UCSD-AML1 (cell line): Measurements from ENCODE around the gene PCYT1B.
"Not testable (repeated sequence)": the region's sequence is repeated elsewhere in the genome, so short reads cannot be mapped to it uniquely, and the experiment has no call there.

Experiments used
- DNase-seq: peaks from one replicate; lab custom pipeline; 2025; ENCODE audit not compliant: unreplicated experiment; lab: John Stamatoyannopoulos, UW

PCYT1B gene

GRCh38 chrX:24646745-24647182 is 383 bp downstream of the PCYT1B start:
- no peak for DNase-seq

- DNase-seq: no peak
These were observed 1.1 kb downstream of the PCYT1B start for GRCh38 chrX:24646006-24646405.

DNA sequence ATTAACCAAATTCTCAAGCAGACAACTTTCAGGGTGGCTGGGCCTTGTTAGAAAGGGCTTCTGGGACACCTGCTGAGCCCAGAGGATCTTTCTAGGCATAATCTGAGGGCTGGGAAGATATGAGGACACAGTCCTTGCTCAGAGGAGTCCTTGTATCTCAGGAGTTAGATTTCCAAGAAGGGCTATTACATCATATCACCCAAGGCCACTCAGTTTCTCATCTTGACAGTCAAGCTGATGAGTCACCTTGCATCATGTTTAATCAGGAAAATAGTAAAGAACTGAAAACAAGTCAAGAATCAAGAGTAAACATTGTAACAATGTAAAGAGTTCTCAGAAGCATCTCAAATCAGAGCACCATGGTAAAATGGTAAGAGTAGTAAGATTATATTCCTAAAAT is 4.0 kb downstream of the PCYT1B start:
- no peak for DNase-seq

DNA sequence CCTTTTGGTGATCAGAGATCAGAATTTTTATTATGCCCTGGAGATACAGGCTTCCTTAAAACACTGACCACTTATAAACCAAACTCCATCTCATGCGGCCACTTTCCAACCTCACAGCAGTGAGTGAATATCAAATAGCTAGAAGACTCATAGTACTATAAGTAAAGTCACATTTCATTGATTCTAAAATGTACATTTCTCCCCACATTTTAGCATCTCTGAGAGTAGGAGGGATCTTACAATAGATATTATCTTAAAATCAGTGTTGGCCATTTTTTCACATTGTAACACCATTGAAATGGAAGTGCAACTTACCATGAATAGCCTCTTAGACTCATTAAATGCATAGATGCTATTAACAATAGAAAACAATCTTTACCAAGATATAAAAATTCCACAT is 17.4 kb downstream of the PCYT1B start:
- no peak for DNase-seq

GRCh38 chrX:24619647-24620046 is 27.5 kb downstream of the PCYT1B start:
- DNase-seq: no peak

DNA sequence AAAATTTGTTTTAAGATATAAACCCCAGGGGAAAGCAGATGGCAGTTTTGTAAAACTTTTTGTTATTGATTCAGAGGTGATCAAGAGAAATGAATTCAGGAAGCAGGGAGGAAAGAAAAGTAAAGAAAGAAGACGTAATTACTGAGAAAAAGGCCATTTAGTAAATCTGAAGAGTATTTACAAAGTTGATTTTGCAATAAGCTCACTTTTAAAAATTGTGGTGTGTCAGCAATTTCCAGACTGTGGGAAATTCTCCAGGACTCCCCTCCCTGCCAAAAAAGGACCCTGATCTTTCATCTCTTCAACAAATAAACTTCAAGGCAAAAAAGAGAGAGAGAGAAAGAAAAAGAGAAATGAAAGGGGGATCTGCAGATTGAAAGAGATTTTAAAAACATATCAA is 36.6 kb downstream of the PCYT1B start:
- no peak for DNase-seq

DNA sequence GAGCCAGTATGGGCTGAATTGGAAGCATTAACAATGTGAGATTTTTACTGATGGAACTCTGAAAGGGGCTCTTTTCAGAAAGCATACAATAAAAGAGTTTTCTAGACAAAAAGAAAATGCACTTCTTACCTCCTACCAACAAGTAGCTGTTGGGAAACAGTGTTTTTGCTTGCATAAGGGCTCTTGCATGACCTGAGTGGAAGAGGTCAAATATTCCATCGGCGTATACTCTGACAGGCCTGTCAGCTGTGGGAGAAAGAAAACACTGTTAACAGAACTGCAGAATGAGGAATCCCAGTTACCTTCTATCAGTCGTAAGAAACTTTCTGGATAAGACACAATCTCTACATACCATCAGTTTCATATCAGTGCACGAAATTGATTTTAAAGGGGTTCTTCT is 39.5 kb downstream of the PCYT1B start:
- no peak for DNase-seq

DNA sequence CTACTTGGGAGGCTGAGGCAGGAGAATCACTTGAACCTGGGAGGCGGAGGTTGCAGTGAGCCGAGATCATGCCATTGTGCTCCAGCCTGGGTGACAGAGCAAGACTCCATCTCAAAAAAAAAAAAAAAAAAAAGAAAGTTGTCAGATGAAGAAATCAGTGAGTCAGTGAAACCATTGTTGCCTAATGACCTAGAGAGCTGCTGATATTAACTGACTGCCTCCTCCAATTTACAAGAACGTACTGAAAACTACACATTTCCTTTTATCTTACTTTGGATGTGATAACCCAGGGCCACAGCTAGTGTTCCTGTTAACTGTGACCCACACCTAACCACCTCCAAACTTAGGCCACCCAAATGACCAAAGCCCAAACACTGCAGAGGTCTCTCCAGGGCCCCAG is 41.2 kb downstream of the PCYT1B start:
- DNase-seq: not testable (repeated sequence)

DNA sequence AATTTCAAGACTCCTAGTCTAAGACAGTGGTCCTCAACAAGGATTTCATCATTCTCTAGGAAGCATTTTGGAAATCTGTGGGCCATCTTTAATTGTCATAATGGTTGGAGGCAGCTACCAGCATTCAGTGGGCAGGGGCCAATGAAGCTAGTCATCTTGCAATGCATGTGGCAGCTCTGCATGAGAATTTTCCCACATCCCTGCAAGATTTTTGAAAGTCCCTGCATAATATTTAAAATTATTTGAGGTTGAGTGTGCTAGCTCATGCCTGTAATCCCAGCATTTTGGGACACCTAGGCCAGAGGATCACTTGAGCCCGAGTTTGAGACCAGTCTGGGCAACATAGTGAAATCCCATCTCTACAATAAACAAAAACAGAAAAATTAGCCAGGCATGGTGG is 44.0 kb downstream of the PCYT1B start:
- no peak for DNase-seq

- DNase-seq: no peak
These were observed 45.3 kb downstream of the PCYT1B start for GRCh38 chrX:24601858-24602257.

DNA sequence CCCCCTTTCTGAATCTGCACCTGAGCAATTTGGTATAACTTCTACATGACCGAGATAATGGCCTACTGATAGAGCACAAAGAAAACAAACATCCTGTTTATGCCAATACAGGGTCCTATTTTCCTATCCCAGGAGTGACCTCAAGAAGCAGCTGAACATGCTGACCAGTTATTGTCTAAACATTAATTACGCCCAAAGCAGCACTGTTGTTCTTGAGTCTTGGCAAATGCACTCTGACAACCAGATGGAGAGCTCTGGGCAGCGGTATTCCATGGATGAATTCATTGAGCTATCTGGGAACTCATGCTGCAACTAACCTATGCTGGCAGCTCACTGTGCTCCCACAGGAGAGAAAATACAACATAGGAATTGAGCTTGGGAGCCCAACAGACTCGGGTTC is 52.6 kb downstream of the PCYT1B start:
- DNase-seq: no peak

GRCh38 chrX:24590111-24590510 is 57.0 kb downstream of the PCYT1B start:
- DNase-seq: no peak

DNA sequence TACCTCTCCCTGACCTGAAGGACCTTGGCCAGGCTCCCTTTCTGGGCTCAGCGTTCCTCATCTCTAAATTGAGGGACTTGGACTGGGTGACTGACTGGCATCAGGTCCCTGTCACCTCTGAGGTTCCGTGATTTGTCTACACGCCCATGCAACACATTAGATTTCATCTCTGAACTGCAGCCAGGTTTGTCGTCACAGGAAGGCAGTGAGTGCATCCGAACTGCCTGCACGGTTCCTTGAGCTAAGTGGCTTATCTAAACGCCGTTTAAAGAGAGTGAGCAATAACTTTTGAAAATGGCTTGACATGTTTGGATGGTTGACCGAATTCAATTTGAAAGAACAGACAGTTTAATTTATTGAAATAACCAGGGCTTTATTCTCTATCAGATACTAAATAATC is 70.1 kb downstream of the PCYT1B start:
- no peak for DNase-seq

DNA sequence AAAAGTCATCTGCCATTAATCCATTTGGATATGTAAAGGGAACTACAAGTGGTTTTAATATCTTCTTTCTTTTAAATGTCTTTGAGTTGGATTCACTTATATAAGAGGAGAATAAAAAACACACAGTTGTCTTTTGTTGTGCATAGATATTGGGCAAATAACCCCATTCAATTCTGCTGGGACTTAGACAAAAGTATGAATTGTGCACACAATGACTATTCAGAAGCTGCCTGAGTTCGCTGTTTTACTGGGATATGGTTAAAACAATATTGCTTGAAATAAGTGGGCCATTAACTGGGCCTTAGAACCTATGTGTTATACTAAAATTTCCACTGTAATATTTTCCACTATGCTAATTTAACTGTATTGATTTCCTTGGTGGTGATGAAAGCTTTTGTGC is 71.7 kb downstream of the PCYT1B start:
- no peak for DNase-seq

GRCh38 chrX:24574743-24575142 is 72.4 kb downstream of the PCYT1B start:
- DNase-seq: no peak

- no peak for DNase-seq
These were observed 80.0 kb downstream of the PCYT1B start for GRCh38 chrX:24567169-24567568.

DNA sequence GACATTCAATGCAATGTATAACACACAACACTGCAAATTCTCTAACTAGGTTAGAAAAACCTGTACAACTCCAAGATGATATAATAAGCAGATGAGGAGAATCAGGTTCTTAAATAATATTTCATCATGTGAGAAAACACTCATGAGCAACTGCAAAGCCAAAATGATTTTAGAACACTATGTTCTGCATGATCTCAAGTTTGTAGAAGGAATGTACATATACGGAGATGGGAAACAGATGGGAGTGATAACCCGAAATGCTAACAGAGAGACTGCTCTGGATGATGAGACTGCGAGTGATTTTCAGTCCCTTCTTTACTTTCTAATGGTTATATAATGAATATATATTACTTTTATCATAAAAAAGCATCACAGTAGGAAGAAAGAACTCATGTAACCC is 80.9 kb downstream of the PCYT1B start:
- no peak for DNase-seq

GRCh38 chrX:24563291-24564010 is 83.7 kb downstream of the PCYT1B start:
- no peak for DNase-seq

GRCh38 chrX:24561121-24561520 is 86.0 kb downstream of the PCYT1B start:
- no peak for DNase-seq

DNA sequence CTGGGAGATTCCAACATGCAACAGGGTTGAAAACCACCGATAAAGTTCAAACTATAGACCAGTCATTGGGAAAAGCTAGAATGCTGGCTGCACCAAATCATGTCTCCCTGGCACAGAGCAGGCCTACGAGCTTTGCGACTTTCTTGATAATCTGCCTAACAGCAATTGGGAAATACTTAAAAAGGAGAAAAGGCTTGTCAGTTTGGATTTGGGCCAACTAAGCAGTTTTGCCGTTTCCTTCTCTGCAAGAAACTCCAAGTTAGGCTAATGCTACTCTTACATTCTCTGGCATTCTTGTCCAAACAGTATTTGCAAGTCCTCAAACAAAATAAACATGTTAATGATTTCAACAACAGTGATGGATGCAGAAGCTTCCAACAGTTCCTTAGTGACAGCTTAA is 94.1 kb downstream of the PCYT1B start:
- no peak for DNase-seq

GRCh38 chrX:24550166-24550565 is 97.0 kb downstream of the PCYT1B start:
- no peak for DNase-seq

DNA sequence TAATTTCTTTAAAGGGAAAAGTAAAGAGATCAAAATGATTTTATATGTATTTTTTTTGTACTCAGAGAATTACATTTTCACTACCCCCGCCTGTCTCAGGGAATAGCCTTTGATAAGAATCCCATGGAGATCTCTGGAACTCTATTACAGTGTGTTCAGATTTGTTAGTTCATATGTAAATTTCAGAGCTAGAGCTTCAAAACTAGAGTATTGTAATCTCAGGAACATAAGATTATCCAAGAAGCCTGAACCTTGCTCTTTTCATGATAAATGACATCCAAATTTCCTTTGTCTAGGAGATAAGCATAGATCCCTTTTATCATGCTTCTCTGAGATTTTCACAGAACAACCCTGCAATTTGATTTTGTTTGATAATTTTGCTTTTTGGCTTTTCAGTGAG is 99.2 kb downstream of the PCYT1B start:
- no peak for DNase-seq

GRCh38 chrX:24542756-24543155 is 104.4 kb downstream of the PCYT1B start:
- DNase-seq: no peak
